Measurements from ENCODE around the gene HTR6. TPM values are rescaled to one million over a fixed set of nuclear protein-coding genes. Genes with fewer than 3 reads are reported as not detected.

Gene HTR6
- total and polyA plus RNA-seq, 2 donors, result 0.02 TPM; not detected in 1

DNA sequence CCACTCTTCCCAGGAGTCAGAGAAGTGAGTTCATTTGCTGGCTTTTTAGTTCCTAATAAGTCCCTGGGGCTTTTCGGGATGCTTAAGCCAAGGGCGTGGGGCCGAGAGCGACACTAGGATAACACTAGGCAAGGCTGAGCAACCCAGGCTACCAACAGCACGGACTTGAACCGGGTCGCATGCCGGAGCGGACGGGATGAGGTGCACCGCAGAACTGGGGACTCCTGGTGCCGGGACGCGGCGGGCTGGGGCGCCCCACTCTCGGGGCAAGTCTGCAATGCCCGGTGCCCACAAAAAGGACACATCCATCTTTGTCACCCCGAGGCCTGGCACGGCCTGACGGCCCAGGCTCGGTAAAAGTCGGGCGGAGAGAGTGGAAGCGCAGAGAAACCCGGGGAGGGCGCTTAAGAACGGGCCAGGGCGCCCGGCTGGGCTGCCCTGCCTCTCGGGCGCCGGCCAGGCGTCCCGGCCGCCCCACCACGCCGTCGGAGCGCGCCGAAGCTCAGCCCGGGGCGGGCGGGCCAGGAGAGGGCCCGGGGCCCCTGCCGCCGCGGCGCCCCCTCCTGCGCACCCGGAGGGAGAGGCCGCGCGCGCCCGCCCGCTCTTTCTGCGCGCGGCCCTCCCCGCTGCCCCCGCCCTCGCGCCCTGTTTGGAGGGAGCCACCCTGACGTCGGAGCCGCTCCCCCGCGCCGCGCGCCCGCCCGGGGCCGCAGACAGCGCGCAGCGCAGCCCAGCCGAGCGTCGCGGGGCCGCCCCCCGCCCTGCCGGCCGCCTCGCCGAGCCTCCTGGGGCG, 20.9 kb upstream of the HTR6 start, which contains the start of gene NBL1:
Gene NBL1 (plus strand): TSS at position 710 of the 793 bp plus-strand sequence. CDS start 10,720 bp downstream, outside the sequence.
- DNase-seq (ENCODE audit: low read depth in 6 of 9, low spot score in 9 of 9), result peak in 5 of 9 donors; percentile 30 to 63 (median 48)
- Histone ChIP-seq H3K4me1 (ENCODE audit: control insufficient read depth in 2 of 2, insufficient read depth in 2 of 2, low read length in 2 of 2) (peaks cover 10 to 11% of the 10 kb centered on the region in 2 donors), H3K27ac (ENCODE audit: low read depth in 1 of 2, low read length in 1 of 2) (peak within 1 kb of the TSS in 1 of 2 donors; percentile 70), H3K4me3 (ENCODE audit: low read length in 2 of 2) (peak within 1 kb of the TSS; percentile 42 to 62), H3K27me3 (ENCODE audit: control insufficient read depth in 2 of 2, insufficient read depth in 1 of 2, low read length in 1 of 2) (peaks cover 42 to 80% of the 10 kb centered on the region in 2 donors), H3K9me3 (ENCODE audit: control insufficient read depth in 2 of 2, insufficient read depth in 1 of 2, low read length in 1 of 2) (peaks cover 0 to under 1% of the 10 kb centered on the region in 2 donors), H3K36me3 (ENCODE audit: control insufficient read depth in 2 of 2, insufficient read depth in 2 of 2, low read length in 1 of 2) (no peaks in the 10 kb centered on the region)
- 3% methylated on average over 90 of the region's 90 CpGs for WGBS

DNA sequence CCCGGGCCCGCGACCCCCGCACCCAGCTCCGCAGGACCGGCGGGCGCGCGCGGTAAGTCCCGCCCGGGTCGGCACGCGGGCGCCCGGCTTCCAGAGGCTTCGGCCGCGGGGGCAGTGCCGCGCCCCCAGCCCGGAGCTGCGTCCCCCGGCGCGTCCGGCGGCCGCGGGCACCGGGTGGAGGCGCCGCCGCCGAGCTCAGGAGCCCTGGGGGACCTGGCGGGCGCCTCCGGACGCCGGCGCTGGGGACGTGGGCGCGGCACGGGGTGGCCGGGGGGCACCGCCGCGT, 20.3 kb upstream of the HTR6 start:
- peaks cover 42 to 81% of the 10 kb centered on the region in 2 donors for H3K27me3 ChIP-seq (ENCODE audit: control insufficient read depth in 2 of 2, insufficient read depth in 1 of 2, low read length in 1 of 2)
- H3K27ac ChIP-seq (ENCODE audit: low read depth in 1 of 2, low read length in 1 of 2), result peak overlapping the region in 1 of 2 donors; percentile 70
- under 1% methylated on average over 51 of the region's 51 CpGs for WGBS
- no peak for DNase-seq (ENCODE audit: low read depth in 6 of 9, low spot score in 9 of 9)
- H3K4me3 ChIP-seq (ENCODE audit: low read length in 2 of 2), result peak overlapping the region in 1 of 2 donors; percentile 62
- peaks cover 0 to 1% of the 10 kb centered on the region in 2 donors for H3K9me3 ChIP-seq (ENCODE audit: control insufficient read depth in 2 of 2, insufficient read depth in 1 of 2, low read length in 1 of 2)
- peaks cover 10 to 11% of the 10 kb centered on the region in 2 donors for H3K4me1 ChIP-seq (ENCODE audit: control insufficient read depth in 2 of 2, insufficient read depth in 2 of 2, low read length in 2 of 2)
- no peaks in the 10 kb centered on the region for H3K36me3 ChIP-seq (ENCODE audit: control insufficient read depth in 2 of 2, insufficient read depth in 2 of 2, low read length in 1 of 2)

DNA sequence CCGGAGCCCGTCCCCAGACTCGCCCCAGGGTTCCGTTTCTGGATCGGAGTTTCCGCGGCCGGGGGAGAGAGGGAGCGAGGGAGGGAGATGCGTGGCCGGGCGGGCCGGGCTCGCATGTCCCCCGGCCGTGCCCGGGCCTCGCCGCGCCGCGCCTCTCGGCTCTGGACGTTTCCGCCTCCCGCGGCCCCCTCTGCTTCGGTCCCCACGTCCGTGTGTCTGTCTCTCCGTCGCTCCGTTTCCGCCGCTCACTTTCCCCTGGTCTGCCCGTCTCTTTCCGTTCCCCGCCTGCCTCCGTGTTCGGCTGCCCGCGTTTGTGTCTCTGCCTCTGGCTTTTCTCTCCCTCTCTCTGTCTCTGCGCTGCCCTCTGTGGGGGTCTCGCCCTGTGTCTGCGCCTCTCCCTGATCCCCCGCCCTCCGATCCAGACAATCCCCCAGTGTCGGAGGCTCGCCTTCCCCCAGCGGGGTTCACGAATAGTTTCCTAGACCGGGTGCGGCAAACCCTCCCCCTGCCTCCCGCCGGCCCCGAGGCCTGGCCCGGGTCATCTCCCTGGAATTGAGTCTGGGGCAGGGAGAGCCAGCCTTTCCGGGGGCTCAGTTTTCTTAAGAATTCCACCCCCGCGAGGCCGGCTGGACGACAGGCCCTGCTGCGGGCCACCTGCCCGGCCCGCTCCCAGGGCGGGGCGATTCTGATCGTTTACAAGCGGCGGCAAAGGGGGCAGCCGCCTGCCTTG, 19.8 kb upstream of the HTR6 start:
- 9% methylated on average over 71 of the region's 71 CpGs for WGBS
- peaks cover 42 to 81% of the 10 kb centered on the region in 2 donors for H3K27me3 ChIP-seq (ENCODE audit: control insufficient read depth in 2 of 2, insufficient read depth in 1 of 2, low read length in 1 of 2)
- H3K9me3 ChIP-seq (ENCODE audit: control insufficient read depth in 2 of 2, insufficient read depth in 1 of 2, low read length in 1 of 2), result peaks cover 0 to 1% of the 10 kb centered on the region in 2 donors
- H3K36me3 ChIP-seq (ENCODE audit: control insufficient read depth in 2 of 2, insufficient read depth in 2 of 2, low read length in 1 of 2), result no peaks in the 10 kb centered on the region
- peaks cover 10 to 11% of the 10 kb centered on the region in 2 donors for H3K4me1 ChIP-seq (ENCODE audit: control insufficient read depth in 2 of 2, insufficient read depth in 2 of 2, low read length in 2 of 2)
- peak overlapping the region in 1 of 2 donors; percentile 70 for H3K27ac ChIP-seq (ENCODE audit: low read depth in 1 of 2, low read length in 1 of 2)
- peak overlapping the region; percentile 42 to 62 for H3K4me3 ChIP-seq (ENCODE audit: low read length in 2 of 2)
- DNase-seq (ENCODE audit: low read depth in 6 of 9, low spot score in 9 of 9), result peak in 1 of 9 donors; percentile 50

DNA sequence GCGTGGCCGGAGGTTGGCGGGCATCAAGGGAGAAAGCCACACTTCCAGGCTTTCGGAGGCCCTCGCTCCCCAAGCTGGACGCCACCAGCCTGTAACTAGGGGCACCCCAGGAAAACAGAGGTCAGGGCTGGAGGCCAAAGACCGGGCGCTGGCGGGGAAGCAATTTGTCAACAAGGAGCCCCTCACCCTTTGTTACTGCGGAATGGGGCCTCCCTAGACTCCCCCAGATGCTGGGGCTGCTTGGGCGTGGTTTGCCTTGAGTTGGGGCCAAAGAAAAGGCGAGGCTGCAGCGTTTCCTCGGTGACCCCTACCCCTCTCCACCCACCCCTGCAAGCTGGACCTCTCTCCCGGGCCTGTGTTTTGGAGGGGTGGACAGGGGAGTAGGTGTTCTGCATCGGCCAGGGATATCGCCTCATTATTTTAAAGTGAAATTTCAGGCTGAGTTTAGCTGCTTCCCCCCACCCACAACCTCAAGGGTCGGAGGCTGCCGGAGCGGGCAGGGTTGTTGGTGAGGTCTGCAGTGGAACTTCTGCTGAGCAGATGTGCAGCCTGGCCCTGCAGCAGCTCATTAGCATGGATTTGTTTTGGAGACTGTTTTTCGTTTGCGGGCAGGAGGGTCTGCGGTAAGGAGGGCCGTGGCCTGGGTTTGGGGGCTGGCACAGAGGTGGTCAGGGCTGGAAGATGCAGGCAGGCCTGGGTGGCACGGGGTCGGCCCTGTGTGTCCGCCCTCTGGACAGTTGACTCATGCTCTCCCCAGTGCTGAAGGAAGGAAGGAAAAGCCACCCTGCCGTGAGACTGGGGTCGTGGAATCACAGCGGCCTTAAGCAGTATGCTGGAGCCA, 19.0 kb upstream of the HTR6 start:
- H3K27me3 ChIP-seq (ENCODE audit: control insufficient read depth in 2 of 2, insufficient read depth in 1 of 2, low read length in 1 of 2), result peaks cover 42 to 78% of the 10 kb centered on the region in 2 donors
- DNase-seq (ENCODE audit: low read depth in 6 of 9, low spot score in 9 of 9), result no peak
- peaks cover 0 to 1% of the 10 kb centered on the region in 2 donors for H3K9me3 ChIP-seq (ENCODE audit: control insufficient read depth in 2 of 2, insufficient read depth in 1 of 2, low read length in 1 of 2)
- no peaks in the 10 kb centered on the region for H3K36me3 ChIP-seq (ENCODE audit: control insufficient read depth in 2 of 2, insufficient read depth in 2 of 2, low read length in 1 of 2)
- WGBS, result 73% methylated on average over 30 of the region's 30 CpGs
- H3K4me3 ChIP-seq (ENCODE audit: low read length in 2 of 2), result peak overlapping the region; percentile 17 to 42
- no peak overlapping the region for H3K27ac ChIP-seq (ENCODE audit: low read depth in 1 of 2, low read length in 1 of 2)
- peaks cover 10 to 11% of the 10 kb centered on the region in 2 donors for H3K4me1 ChIP-seq (ENCODE audit: control insufficient read depth in 2 of 2, insufficient read depth in 2 of 2, low read length in 2 of 2)

DNA sequence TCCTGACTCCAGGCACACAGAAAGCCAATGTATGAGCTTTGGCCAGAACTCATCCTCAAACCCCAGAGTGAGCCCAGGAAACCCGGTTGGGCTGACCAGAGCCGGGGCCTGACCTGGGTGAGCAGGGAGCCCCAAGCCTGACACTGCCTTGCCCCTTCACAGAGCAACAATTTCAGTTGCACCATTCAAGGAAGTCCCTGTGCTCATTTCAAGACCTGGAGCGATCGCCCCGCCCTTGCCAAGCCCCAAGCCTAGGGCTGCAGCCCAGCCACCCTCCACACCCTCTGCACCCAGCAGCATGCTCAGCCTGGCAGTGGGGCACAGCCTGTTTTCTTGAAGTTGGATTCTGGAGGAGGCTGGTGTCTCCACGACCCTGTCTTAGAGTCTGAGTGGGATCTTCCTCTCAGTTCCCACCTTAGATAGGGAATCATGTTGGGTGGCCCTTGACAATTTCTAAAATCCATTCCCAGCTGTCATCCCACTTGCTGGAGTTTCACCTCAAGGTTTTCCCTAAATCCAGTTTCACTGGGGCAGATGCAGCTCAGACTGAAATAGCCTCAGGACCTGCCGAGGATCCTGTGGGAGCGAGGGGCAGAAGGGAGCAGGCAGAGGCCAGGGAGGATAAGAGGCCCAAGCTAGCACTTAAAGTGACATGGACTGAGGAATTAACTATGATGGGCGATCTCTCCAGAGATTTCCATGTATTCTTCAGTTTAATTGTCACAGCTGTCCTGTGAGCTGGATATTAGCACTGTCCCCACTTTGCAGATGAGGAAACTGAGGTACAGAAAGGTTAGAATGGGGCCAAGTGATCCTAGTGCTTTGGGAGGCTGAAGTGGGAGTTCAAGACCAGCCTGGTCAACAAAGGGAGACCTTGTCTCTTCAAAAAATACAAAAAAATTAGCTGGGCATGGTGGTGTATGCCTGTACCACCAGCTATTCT, 18.0 kb upstream of the HTR6 start:
- Histone ChIP-seq H3K4me3 (ENCODE audit: low read length in 2 of 2) (no peak overlapping the region), H3K27me3 (ENCODE audit: control insufficient read depth in 2 of 2, insufficient read depth in 1 of 2, low read length in 1 of 2) (peaks cover 38 to 68% of the 10 kb centered on the region in 2 donors), H3K4me1 (ENCODE audit: control insufficient read depth in 2 of 2, insufficient read depth in 2 of 2, low read length in 2 of 2) (peaks cover 10 to 11% of the 10 kb centered on the region in 2 donors), H3K36me3 (ENCODE audit: control insufficient read depth in 2 of 2, insufficient read depth in 2 of 2, low read length in 1 of 2) (no peaks in the 10 kb centered on the region), H3K27ac (ENCODE audit: low read depth in 1 of 2, low read length in 1 of 2) (no peak overlapping the region), H3K9me3 (ENCODE audit: control insufficient read depth in 2 of 2, insufficient read depth in 1 of 2, low read length in 1 of 2) (peaks cover 0 to 1% of the 10 kb centered on the region in 2 donors)
- DNase-seq (ENCODE audit: low read depth in 6 of 9, low spot score in 9 of 9), result no peak
- WGBS, result 93% methylated on average over 9 of the region's 9 CpGs

DNA sequence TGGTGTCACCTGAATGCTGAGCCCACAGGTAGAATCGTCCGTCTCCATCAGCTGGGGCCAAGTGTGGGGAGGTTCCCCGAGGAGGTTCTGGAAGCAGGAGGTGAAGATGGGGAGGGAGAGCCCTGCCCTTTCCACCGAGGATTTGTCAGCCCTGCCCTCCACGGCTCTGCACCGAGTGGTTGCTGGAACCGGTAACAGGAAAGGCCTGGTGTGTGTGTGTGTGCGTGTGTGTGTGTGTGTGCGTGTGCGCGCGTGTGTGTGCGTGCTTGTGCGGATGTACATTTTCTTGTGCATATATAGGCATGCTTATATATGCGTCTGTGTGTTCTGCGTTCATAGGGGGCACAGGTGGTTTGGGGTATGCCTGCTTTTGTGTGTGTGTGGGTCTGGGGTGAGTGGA, 17.0 kb upstream of the HTR6 start:
- peaks cover 10 to 11% of the 10 kb centered on the region in 2 donors for H3K4me1 ChIP-seq (ENCODE audit: control insufficient read depth in 2 of 2, insufficient read depth in 2 of 2, low read length in 2 of 2)
- peaks cover 0 to 1% of the 10 kb centered on the region in 2 donors for H3K9me3 ChIP-seq (ENCODE audit: control insufficient read depth in 2 of 2, insufficient read depth in 1 of 2, low read length in 1 of 2)
- peaks cover 38 to 59% of the 10 kb centered on the region in 2 donors for H3K27me3 ChIP-seq (ENCODE audit: control insufficient read depth in 2 of 2, insufficient read depth in 1 of 2, low read length in 1 of 2)
- peak in 2 of 9 donors; percentile 26 to 39 for DNase-seq (ENCODE audit: low read depth in 6 of 9, low spot score in 9 of 9)
- H3K4me3 ChIP-seq (ENCODE audit: low read length in 2 of 2), result no peak overlapping the region
- no peak overlapping the region for H3K27ac ChIP-seq (ENCODE audit: low read depth in 1 of 2, low read length in 1 of 2)
- WGBS, result 16% methylated on average over 16 of the region's 16 CpGs
- H3K36me3 ChIP-seq (ENCODE audit: control insufficient read depth in 2 of 2, insufficient read depth in 2 of 2, low read length in 1 of 2), result no peaks in the 10 kb centered on the region

DNA sequence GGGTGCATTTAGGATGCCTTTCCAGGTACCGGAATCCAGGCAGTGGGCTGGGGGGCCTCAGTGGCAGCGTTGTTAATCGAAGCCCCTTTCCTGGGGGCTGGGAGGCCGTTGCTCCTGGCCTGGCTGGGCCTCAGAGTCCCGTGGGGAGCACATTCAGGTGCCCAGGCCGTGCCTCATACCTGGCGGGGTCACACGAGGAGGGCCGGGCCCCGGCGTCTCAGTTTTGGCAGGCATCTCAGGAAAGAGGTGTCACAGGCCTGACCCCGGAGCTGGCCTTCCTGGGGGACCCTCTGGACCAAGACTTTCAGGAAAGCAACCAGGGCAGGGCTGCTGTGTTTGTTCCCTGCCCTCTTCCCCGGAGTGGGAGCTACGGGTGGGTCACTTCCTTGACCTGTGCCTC, 16.4 kb upstream of the HTR6 start:
- Histone ChIP-seq H3K4me3 (ENCODE audit: low read length in 2 of 2) (no peak overlapping the region), H3K27me3 (ENCODE audit: control insufficient read depth in 2 of 2, insufficient read depth in 1 of 2, low read length in 1 of 2) (peaks cover 34 to 53% of the 10 kb centered on the region in 2 donors), H3K36me3 (ENCODE audit: control insufficient read depth in 2 of 2, insufficient read depth in 2 of 2, low read length in 1 of 2) (no peaks in the 10 kb centered on the region), H3K9me3 (ENCODE audit: control insufficient read depth in 2 of 2, insufficient read depth in 1 of 2, low read length in 1 of 2) (peaks cover 0 to 1% of the 10 kb centered on the region in 2 donors), H3K4me1 (ENCODE audit: control insufficient read depth in 2 of 2, insufficient read depth in 2 of 2, low read length in 2 of 2) (peaks cover 10% of the 10 kb centered on the region in 2 donors), H3K27ac (ENCODE audit: low read depth in 1 of 2, low read length in 1 of 2) (peak overlapping the region in 1 of 2 donors; percentile 8)
- 93% methylated on average over 14 of the region's 14 CpGs for WGBS
- no peak for DNase-seq (ENCODE audit: low read depth in 6 of 9, low spot score in 9 of 9)

DNA sequence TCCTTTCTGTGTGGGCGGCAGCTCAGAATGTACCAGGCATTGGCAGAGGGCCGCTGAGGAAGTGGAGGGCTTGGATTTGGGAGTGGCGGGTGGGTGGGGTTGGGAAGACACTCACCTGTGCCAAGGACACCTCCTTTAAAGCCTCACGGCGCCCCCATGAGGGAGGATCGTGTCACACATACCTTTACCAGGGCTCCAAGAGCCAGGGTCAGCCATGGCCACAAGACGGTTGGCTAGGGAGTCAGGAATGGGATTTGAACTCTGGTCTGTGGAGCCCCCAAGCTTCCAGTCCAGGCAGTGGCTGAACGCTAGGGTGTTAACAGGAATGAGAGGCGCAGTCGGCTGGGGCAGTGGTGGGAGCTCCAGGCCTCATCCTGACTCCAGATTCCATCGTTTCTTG, 16.0 kb upstream of the HTR6 start:
- DNase-seq (ENCODE audit: low read depth in 6 of 9, low spot score in 9 of 9), result no peak
- H3K4me3 ChIP-seq (ENCODE audit: low read length in 2 of 2), result no peak overlapping the region
- no peaks in the 10 kb centered on the region for H3K36me3 ChIP-seq (ENCODE audit: control insufficient read depth in 2 of 2, insufficient read depth in 2 of 2, low read length in 1 of 2)
- H3K4me1 ChIP-seq (ENCODE audit: control insufficient read depth in 2 of 2, insufficient read depth in 2 of 2, low read length in 2 of 2), result peaks cover 5 to 9% of the 10 kb centered on the region in 2 donors
- peaks cover 29 to 48% of the 10 kb centered on the region in 2 donors for H3K27me3 ChIP-seq (ENCODE audit: control insufficient read depth in 2 of 2, insufficient read depth in 1 of 2, low read length in 1 of 2)
- H3K27ac ChIP-seq (ENCODE audit: low read depth in 1 of 2, low read length in 1 of 2), result peak overlapping the region in 1 of 2 donors; percentile 8
- H3K9me3 ChIP-seq (ENCODE audit: control insufficient read depth in 2 of 2, insufficient read depth in 1 of 2, low read length in 1 of 2), result peaks cover 0 to 1% of the 10 kb centered on the region in 2 donors
- WGBS, result 77% methylated on average over 11 of the region's 11 CpGs
